Stimulated activated CD4-positive, alpha-beta T cell treated with anti-CD3 and anti-CD28 coated beads, Interleukin-2, amount 100 ng/mL, for 48 hours (primary cell): ENCODE data around the gene PPP1R8.
"Not testable (repeated sequence)": the region's sequence is repeated elsewhere in the genome, so short reads cannot be mapped to it uniquely, and the experiment has no call there.

Experiments
- DNase-seq, 2 donors: peaks; one replicate each; pipeline ENCODE4 v3.0.0-alpha.2; 2020

Gene PPP1R8

GRCh38 chr1:27833470-27833869 is 2.9 kb downstream of the PPP1R8 start:
- no peak for DNase-seq

- no peak for DNase-seq
Measured at GRCh38 chr1:27835046-27835445, 4.5 kb downstream of the PPP1R8 start.

GRCh38 chr1:27835501-27835900 is 4.9 kb downstream of the PPP1R8 start:
- DNase-seq: no peak

GRCh38 chr1:27849951-27850350 is 19.4 kb downstream of the PPP1R8 start:
- no peak for DNase-seq

- no peak for DNase-seq
Measured at GRCh38 chr1:27855085-27855484, 24.5 kb downstream of the PPP1R8 start.

- DNase-seq: no peak
Measured at GRCh38 chr1:27856561-27857343, 26.2 kb downstream of the PPP1R8 start.

- DNase-seq: not testable (repeated sequence)
Measured at GRCh38 chr1:27857552-27857951, 27.0 kb downstream of the PPP1R8 start.

GRCh38 chr1:27858072-27858948 is 27.7 kb downstream of the PPP1R8 start:
- DNase-seq: peak; percentile 84 to 87

GRCh38 chr1:27858949-27859576 is 28.5 kb downstream of the PPP1R8 start:
- DNase-seq: no peak

- DNase-seq: no peak
Measured at GRCh38 chr1:27861436-27861835, 30.9 kb downstream of the PPP1R8 start.

- DNase-seq: no peak
Measured at GRCh38 chr1:27862004-27862403, 31.4 kb downstream of the PPP1R8 start.

- no peak for DNase-seq
Measured at GRCh38 chr1:27862671-27863537, 32.3 kb downstream of the PPP1R8 start.

- DNase-seq: no peak
Measured at GRCh38 chr1:27863538-27863915, 32.9 kb downstream of the PPP1R8 start.

- DNase-seq: peak in 1 of 2 donors; percentile 27
Measured at GRCh38 chr1:27864264-27864895, 33.8 kb downstream of the PPP1R8 start.

- DNase-seq: no peak
Measured at GRCh38 chr1:27865821-27866220, 35.2 kb downstream of the PPP1R8 start.

GRCh38 chr1:27868556-27868931 is 38.0 kb downstream of the PPP1R8 start:
- DNase-seq: no peak

GRCh38 chr1:27868932-27869718 is 38.5 kb downstream of the PPP1R8 start:
- peak; percentile 41 to 49 for DNase-seq

GRCh38 chr1:27869719-27870085 is 39.1 kb downstream of the PPP1R8 start:
- no peak for DNase-seq

- DNase-seq: not testable (repeated sequence)
Measured at GRCh38 chr1:27871076-27871475, 40.5 kb downstream of the PPP1R8 start.

- DNase-seq: peak; percentile 75 to 77
Measured at GRCh38 chr1:27872059-27872801, 41.6 kb downstream of the PPP1R8 start, which contains the start of gene THEMIS2. Gene THEMIS2 (plus strand): TSS chr1:27872544. CDS start chr1:27872572, 28 bp downstream.
